ENCODE measurements around the gene CATSPERZ.

The CATSPERZ gene

DNA sequence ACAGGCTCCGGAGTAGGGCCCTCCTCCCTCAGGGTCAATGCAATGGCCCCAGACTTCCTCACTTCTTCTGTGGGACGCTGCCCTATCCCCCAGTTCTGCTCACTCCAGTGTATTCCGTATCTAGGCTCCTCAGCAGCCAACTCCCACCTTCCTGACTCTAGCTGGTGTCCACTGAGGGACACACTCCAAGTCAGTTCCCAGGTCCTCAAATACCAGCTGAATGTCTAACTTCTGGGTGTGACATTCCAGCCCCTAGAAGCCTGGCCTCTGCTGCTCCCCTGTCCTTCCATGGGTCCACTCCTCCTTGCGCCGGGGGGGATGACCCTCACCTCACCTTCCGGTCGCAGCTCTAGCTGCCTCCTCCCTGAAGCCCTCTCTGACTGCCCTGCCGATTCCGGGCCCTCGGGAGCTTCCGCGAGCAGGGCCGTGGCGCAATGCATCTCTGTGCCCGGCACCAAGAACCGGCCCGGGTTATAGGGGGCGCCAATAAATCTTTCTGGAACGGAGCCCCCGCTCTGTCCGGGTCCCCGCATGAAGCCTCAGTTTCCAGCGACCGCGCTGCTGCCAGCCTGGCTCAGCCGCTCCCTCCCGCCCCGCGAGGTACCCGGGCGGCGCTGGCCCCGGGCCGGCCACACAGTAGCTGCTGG is 31.1 kb upstream of the CATSPERZ start:
- DNase-seq (ENCODE audit: low spot score in 2 of 2) = no peak

DNA sequence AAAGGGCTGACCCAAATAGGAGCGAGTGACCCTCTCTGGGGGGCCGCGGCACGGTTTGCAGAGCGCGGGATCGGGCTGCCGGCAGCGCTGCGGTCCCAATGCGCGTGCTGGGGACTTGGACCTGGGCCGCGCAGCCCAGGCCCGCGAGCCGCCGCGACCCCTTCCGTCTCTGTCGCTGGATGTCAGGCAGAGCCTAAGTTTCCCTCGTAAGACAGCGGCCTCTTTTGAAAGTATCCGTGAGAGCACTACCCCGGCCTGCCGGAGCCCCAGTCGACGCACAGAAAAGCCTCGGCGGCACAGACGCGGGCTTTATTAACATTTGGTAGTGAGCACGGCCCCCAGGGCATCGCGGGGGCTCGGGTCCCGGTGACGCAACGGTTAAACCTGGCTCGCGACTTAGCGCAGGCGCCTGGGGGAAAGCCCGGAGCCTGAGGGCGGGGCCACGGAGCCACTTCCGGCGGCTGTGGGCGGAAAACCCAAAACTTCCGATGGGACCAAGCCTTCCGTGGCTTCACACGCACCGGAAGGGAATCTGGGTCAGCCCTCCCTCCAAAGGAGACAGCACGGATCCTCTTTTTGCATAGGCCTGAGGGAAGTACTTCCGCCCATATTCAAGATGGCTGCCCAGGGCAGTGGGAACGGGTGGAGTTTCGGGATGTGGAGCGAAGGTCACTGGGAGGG is 30.5 kb upstream of the CATSPERZ start:
- no peaks in the 10 kb centered on the region for H3K27me3 Mint-ChIP-seq
- H3K36me3 Mint-ChIP-seq = no peaks in the 10 kb centered on the region
- H3K27ac Mint-ChIP-seq = peak overlapping the region; percentile 95
- DNase-seq (ENCODE audit: low spot score in 2 of 2) = peak; percentile 88 to 91
- ATAC-seq (ENCODE audit: low read depth) = peak; percentile 70
- no peaks in the 10 kb centered on the region for H3K9me3 Mint-ChIP-seq
- H3K4me1 Mint-ChIP-seq = peaks cover 13% of the 10 kb centered on the region
- peak overlapping the region; percentile 97 for H3K4me3 Mint-ChIP-seq

More for the DNA sequence above, 31.1 kb upstream of the CATSPERZ start:
- H3K27me3 Mint-ChIP-seq = no peaks in the 10 kb centered on the region
- no peak for ATAC-seq (ENCODE audit: low read depth)
- H3K36me3 Mint-ChIP-seq = no peaks in the 10 kb centered on the region
- peaks cover 13% of the 10 kb centered on the region for H3K4me1 Mint-ChIP-seq
- H3K4me3 Mint-ChIP-seq = peak overlapping the region; percentile 97
- no peaks in the 10 kb centered on the region for H3K9me3 Mint-ChIP-seq
- peak overlapping the region; percentile 95 for H3K27ac Mint-ChIP-seq

DNA sequence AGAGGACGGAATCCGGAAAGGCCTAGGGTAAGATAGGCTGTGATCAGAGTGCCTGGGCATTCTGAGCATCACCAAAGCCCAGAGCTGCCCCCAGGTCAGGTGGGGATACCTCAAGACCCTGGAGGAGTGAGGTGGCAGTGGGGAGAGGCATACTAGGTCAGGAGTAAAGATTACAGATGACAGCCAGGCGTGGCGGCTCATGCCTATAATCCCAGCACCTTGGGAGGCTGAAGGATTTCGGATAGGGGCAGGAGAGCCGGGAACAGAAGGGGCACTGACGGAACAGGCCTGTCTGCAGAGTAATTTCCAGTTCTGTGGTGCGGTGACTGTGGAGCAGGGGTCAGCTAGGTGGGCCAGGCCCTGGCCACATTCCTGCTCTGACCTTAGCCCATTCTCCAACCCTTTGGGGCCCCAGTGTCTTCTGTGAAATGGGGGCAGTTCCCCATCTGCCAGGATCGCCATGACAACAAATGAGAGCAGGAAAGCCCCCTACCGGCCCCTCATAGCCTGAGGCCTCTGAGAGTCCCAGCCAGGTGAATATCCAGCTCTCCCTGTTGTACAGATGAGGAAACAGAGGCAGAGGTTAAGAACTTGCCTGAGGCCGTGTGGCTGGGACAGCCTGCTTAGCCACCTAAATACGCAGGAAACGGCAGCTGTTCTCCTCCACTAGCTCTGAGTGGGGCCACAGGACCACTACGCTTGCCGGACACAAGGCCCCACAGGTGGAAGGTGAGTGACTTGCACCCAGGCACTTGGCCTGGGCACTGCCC is 24.9 kb upstream of the CATSPERZ start:
- ATAC-seq (ENCODE audit: low read depth) (no peak), DNase-seq (ENCODE audit: low spot score in 2 of 2) (no peak)
- peaks cover 4% of the 10 kb centered on the region for H3K4me1 Mint-ChIP-seq
- H3K36me3 Mint-ChIP-seq = peaks cover 5% of the 10 kb centered on the region
- no peaks in the 10 kb centered on the region for H3K9me3 Mint-ChIP-seq
- no peak overlapping the region for H3K4me3 Mint-ChIP-seq
- H3K27me3 Mint-ChIP-seq = no peaks in the 10 kb centered on the region
- no peak overlapping the region for H3K27ac Mint-ChIP-seq

DNA sequence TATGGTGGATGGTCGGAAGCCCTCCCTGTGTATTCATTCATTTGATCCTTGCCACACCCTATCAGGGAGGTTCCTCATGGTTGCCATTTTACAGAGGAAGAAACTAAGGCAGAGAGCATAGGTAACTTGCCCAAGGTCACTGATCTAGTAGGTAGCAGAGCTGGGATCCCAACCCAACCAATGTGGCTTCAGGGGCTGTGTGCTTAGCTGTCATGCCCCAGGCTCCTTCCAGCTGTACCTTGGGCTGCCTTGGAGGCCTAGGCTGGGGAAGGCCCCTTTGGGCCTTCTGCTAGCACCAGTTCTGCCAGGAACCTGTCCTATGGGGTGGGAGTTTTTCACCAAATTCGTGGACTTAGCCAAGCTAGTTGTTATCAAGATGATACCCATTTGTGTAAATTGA is 24.3 kb upstream of the CATSPERZ start:
- Mint-ChIP-seq H3K9me3 (no peaks in the 10 kb centered on the region), H3K27me3 (no peaks in the 10 kb centered on the region), H3K4me1 (peaks cover under 1% of the 10 kb centered on the region), H3K4me3 (no peak overlapping the region), H3K36me3 (peaks cover 5% of the 10 kb centered on the region), H3K27ac (no peak overlapping the region)
- DNase-seq (ENCODE audit: low spot score in 2 of 2) = no peak
- ATAC-seq (ENCODE audit: low read depth) = no peak

DNA sequence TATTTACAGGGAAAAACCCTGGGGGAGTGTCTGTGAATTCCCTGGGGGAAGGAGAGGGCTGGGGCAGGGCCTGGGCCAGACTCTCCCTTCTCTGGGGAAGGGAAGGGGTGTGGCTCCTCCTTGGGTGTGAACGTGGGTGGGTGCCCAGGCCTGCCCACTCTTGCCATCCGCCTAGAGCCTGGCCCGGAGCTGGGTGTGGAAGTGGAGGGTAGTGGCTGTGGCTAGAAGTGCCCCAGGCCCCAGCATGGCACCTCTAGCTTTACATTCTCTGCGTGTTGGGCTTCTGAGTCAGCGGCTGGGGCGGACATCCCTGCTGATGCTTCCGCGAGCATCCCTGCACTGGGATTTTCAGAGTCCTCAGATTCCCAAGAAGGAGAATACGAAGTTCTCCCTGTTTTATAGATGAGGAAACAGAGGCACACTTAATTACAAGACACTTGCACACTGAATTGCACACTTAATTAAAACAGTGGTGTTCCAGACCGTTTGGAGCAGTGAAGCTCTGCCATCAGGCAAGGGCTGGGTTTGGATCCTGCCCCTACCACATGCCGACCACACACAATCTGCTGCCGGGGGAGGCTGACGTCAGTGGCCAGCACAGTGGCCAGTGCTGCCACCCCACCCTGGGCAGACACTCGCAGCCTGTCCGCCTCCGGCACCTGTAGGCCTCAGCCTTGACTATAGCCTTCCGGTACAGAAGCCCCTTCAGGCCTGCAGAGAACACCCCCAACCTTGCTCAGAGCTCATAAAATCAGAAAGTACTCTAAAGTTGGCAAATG is 23.3 kb upstream of the CATSPERZ start:
- Mint-ChIP-seq H3K27me3 (no peaks in the 10 kb centered on the region), H3K9me3 (no peaks in the 10 kb centered on the region), H3K4me3 (no peak overlapping the region), H3K36me3 (peaks cover 8% of the 10 kb centered on the region), H3K4me1 (no peaks in the 10 kb centered on the region), H3K27ac (no peak overlapping the region)
- DNase-seq (ENCODE audit: low spot score in 2 of 2) (no peak), ATAC-seq (ENCODE audit: low read depth) (no peak)

DNA sequence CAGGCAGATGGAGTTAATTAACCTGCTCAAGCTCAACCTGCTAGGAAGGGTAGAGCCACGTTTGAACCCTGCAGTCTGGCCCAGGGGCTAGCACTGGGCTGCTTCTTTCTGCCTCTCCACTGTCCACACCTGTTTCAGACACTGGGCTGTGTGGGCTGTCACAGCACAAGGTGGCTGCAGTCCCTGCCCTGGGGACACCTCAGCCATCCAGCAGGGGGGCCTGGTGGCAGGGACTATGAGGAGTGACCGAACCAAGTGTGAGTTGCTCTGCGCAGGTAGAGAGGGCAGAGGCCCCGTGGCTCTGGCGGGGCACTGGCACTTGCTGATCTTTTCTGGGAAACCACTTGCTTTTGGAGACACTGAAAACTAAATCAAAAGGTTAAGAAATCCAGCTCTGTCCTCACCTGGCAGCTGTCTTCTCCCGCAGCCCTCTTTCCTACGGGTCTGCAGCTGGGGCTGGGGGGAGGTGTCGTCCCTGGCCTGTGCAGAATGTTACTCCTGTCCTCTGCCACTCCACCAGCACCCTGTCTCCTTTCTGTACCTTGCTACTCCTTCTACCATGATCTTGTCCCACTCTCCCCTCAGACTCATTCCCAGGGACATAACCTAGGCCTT is 21.5 kb upstream of the CATSPERZ start:
- no peak for ATAC-seq (ENCODE audit: low read depth)
- no peak for DNase-seq (ENCODE audit: low spot score in 2 of 2)
- Mint-ChIP-seq H3K27me3 (no peaks in the 10 kb centered on the region), H3K9me3 (no peaks in the 10 kb centered on the region), H3K4me1 (peaks cover 3% of the 10 kb centered on the region), H3K27ac (no peak overlapping the region), H3K4me3 (no peak overlapping the region), H3K36me3 (peaks cover 11% of the 10 kb centered on the region)

DNA sequence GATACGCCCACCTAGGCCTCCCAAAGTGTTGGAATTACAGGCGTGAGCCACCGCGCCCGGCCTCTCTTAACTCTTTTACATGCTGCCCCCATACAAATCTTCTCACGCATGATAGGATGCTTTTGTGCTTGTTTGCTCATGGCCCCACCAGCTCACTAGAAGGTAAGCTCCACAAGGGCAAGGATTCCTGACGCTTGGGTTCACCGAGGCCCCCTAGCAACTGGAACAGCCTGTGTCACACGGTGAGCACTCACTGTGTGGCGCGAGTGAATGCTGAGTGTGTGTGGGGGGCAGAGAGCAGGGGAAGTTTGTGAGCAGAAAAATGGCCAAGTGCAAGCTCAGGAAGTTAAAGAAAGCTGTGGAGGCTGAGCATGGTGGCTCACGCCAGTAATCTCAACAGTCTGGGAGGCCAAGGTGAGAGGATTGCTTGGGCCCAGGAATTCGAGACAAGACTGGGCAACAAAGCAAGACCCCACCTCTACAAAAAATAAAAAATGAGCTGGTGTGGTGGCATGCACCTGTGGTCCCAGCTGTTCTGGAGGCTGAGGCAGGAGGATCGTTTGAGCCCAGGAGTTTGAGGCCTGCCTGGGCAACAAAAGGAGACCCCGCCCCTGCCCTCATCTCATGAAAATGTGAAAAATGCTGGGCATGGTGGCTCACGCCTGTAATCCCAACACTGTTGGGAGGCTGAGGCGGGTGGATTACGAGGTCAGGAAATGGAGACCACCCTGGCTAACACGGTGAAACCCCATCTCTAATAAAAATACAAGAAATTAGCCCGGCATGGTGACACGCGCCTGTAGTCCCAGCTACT is 18.0 kb upstream of the CATSPERZ start:
- H3K4me1 Mint-ChIP-seq = peaks cover 13% of the 10 kb centered on the region
- DNase-seq (ENCODE audit: low spot score in 2 of 2) (no peak), ATAC-seq (ENCODE audit: low read depth) (no peak)
- peak overlapping the region; percentile 62 for H3K27ac Mint-ChIP-seq
- H3K9me3 Mint-ChIP-seq = no peaks in the 10 kb centered on the region
- peaks cover 11% of the 10 kb centered on the region for H3K36me3 Mint-ChIP-seq
- no peaks in the 10 kb centered on the region for H3K27me3 Mint-ChIP-seq
- no peak overlapping the region for H3K4me3 Mint-ChIP-seq

DNA sequence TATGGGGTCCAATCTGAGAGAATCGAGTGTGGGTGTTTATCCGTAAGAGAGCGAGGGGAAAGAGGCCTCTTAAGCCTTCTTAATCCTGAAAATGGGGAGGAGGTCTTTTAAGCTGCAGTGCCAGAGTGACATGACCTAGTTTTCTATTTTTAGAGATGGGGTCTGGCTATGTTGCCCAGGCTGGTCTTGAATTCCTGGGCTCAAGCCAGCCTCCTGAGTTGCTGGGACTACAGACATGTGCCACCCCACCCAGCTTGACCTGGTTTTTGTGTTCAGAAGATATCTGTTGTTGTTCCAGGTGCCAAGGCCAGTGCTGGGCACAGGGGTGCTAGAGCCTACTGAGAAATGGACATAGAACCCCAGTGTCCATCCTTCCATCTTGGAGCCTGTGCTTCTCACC is 17.1 kb upstream of the CATSPERZ start:
- peaks cover 11% of the 10 kb centered on the region for H3K36me3 Mint-ChIP-seq
- H3K4me3 Mint-ChIP-seq = peak overlapping the region; percentile 51
- peaks cover 13% of the 10 kb centered on the region for H3K4me1 Mint-ChIP-seq
- ATAC-seq (ENCODE audit: low read depth) (no peak), DNase-seq (ENCODE audit: low spot score in 2 of 2) (no peak)
- no peaks in the 10 kb centered on the region for H3K27me3 Mint-ChIP-seq
- no peaks in the 10 kb centered on the region for H3K9me3 Mint-ChIP-seq
- H3K27ac Mint-ChIP-seq = peak overlapping the region; percentile 99

DNA sequence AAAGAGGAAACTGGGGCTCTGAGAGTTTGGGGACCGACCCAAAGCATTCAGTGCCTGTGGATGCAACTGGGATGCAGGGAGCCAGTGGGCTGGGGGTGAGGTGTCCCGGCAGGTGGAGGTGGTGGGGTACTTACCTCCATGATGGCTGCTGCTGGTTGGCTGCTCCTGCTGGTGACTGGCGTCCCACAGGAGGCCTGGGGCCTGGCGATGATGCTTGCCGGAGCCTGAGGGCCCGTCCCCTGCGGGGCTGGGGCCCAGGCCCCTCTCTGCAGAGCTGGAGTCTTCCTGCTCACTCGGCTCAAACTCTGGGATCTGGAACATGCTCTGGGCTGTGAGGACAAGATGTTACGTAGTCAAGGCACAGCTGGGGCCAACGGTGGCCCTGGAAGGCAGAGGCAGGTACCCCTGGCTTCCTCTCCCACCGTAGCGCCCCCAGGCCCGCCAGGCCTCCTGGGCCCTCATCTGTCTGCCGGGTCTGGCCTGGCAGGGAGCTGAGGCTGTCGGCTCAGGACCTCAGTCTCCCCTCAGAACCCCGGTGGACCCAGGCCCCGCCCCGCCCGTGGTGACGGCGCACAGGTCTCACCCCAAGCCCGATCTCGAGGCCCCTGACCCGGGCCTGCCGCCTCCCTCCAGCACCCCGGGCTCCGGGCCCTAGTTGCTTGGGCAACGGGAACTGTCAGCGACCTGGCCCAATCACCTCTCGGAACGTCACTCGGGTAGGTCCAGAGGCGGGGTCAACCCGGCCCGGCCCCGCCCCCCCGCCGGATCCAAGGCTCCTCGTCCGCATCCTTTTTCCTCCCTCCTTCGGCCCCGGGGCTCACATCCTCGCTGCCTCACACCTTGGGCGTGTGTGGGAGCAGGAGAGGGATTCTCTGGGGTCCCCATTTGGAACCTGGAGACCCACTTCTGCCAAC is 15.9 kb upstream of the CATSPERZ start, which contains the start of gene BAD:
TSS of gene BAD (minus strand) at position 618 of the 914 bp plus-strand sequence. CDS start at position 321, 297 bp downstream.
- peaks cover 6% of the 10 kb centered on the region for H3K36me3 Mint-ChIP-seq
- peak within 1 kb of the TSS; percentile 99 for H3K27ac Mint-ChIP-seq
- peak; percentile 80 to 87 for DNase-seq (ENCODE audit: low spot score in 2 of 2)
- peak; percentile 74 for ATAC-seq (ENCODE audit: low read depth)
- H3K4me3 Mint-ChIP-seq = peak within 1 kb of the TSS; percentile 97
- no peaks in the 10 kb centered on the region for H3K9me3 Mint-ChIP-seq
- H3K27me3 Mint-ChIP-seq = no peaks in the 10 kb centered on the region
- peaks cover 13% of the 10 kb centered on the region for H3K4me1 Mint-ChIP-seq

DNA sequence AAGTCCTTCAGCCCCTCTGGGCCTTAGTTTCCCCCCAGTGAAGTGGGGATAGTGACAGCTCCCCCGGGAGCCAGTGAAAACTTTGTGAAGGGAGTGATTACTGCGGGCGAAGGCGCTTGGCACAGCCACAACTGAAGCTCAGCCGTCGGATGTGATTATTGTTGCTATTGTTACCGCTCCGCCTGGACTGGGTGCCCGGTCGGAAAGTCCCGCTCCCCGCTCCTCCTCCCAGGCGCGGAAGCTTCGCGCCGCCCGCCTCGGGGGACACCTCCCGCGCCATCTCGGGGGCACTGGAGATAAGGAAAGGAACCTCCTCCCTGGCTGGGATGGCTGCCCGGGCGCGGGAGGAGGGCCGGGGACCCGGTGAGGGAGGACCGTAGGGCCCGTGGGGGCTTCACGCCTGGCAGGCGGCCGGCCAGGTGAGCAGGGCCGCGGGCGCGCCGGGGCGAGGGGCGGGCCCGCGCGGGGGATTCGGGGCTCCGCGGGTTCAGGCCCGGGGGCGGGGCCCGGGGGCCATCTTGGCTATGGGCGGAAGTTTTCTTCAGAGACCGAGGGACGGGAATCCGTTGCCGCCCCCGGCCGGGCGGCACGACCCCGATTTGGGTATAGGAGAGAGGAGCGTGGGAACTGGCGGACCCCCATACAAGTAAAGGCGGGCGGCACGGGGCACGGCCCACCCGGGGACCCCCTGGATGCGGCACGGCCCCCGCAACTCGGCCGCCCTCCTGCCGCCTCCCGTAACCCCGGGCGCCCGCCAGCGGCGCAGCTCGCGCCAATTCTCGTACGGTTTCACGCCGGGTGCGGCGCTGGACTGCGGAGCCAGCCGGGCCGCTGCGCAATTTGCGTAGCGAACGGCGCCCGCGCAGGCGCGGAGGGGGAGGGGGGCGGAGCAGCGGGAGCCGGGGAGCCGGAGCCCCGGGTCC is 14.9 kb upstream of the CATSPERZ start, which contains the start of gene GPR137:
TSS of gene GPR137 (plus strand) at position 887 of the 923 bp plus-strand sequence. CDS start 677 bp downstream, outside the sequence.
- Mint-ChIP-seq H3K4me3 (peak within 1 kb of the TSS; percentile 97), H3K4me1 (peaks cover 13% of the 10 kb centered on the region), H3K9me3 (no peaks in the 10 kb centered on the region), H3K27me3 (no peaks in the 10 kb centered on the region), H3K36me3 (peaks cover 6% of the 10 kb centered on the region), H3K27ac (peak within 1 kb of the TSS; percentile 99)
- DNase-seq (ENCODE audit: low spot score in 2 of 2) (peak; percentile 98 to 100), ATAC-seq (ENCODE audit: low read depth) (peak; percentile 71)

All from memory B cell (primary cell).